WTC11 (cell line): ENCODE data around the gene CTDNEP1. TPM values are rescaled to one million over a fixed set of nuclear protein-coding genes. Genes with fewer than 3 reads are reported as not detected.

Experiments
- HMGA2 ChIP-seq: fragments of 250-450 bp; sonication (Bioruptor Pico); IDR thresholded peaks from 2 replicates; pipeline ENCODE4 v1.4.0; 2021; ENCODE audit warnings: mild to moderate bottlenecking, moderate library complexity
- MXD4 ChIP-seq: fragments of 250-450 bp; sonication (Bioruptor Pico); IDR thresholded peaks from 2 replicates; pipeline ENCODE4 v1.8.0; 2021; ENCODE audit warnings: mild to moderate bottlenecking, moderate library complexity, borderline replicate concordance
- NFATC4 ChIP-seq: fragments of 250-450 bp; sonication (Bioruptor Pico); IDR thresholded peaks from 2 replicates; pipeline ENCODE4 v1.9.0; 2021; ENCODE audit warnings: mild to moderate bottlenecking
- RELA ChIP-seq: sonication (generic); formaldehyde crosslinking; IDR thresholded peaks from 2 replicates; pipeline ENCODE4 v1.8.1; 2022; ENCODE audit warnings: missing genetic modification reagents, mild to moderate bottlenecking, borderline replicate concordance
- SMAD3 ChIP-seq: sonication (generic); formaldehyde crosslinking; IDR thresholded peaks from 2 replicates; pipeline ENCODE4 v1.8.0; 2022; ENCODE audit warnings: missing genetic modification reagents, mild to moderate bottlenecking, borderline replicate concordance
- SMAD4 ChIP-seq: sonication (generic); formaldehyde crosslinking; IDR thresholded peaks from 2 replicates; pipeline ENCODE4 v1.8.0; 2022; ENCODE audit warnings: mild to moderate bottlenecking, missing genetic modification reagents
- SOX15 ChIP-seq: fragments of 250-450 bp; sonication (Bioruptor Pico); IDR thresholded peaks from 2 replicates; pipeline ENCODE4 v1.9.0; 2021; ENCODE audit warnings: mild to moderate bottlenecking
- ZNF138 ChIP-seq: sonication (generic); formaldehyde crosslinking; conservative IDR thresholded peaks from 2 replicates; pipeline ENCODE4 v1.8.1; 2022; ENCODE audit warnings: mild to moderate bottlenecking, moderate library complexity, missing genetic modification reagents
- ZNF219 ChIP-seq: sonication (generic); formaldehyde crosslinking; IDR thresholded peaks from 2 replicates; pipeline ENCODE4 v1.8.0; 2023; ENCODE audit warnings: missing genetic modification reagents, mild to moderate bottlenecking, borderline replicate concordance
- ZNF232 ChIP-seq: sonication (generic); formaldehyde crosslinking; IDR thresholded peaks from 2 replicates; pipeline ENCODE4 v1.8.0; 2022; ENCODE audit warnings: mild to moderate bottlenecking, missing genetic modification reagents
- ZNF263 ChIP-seq: sonication (generic); formaldehyde crosslinking; IDR thresholded peaks from 2 replicates; pipeline ENCODE4 v1.8.1; 2022; ENCODE audit warnings: low read depth, mild to moderate bottlenecking, moderate library complexity, missing genetic modification reagents
- ZNF317 ChIP-seq: sonication (generic); formaldehyde crosslinking; IDR thresholded peaks from 2 replicates; pipeline ENCODE4 v1.8.1; 2023; ENCODE audit warnings: low read depth, mild to moderate bottlenecking, moderate library complexity, missing genetic modification reagents, borderline replicate concordance
- ZNF396 ChIP-seq: fragments of 250-450 bp; sonication (Bioruptor Pico); IDR thresholded peaks from 2 replicates; pipeline ENCODE4 v1.8.0; 2021; ENCODE audit warnings: mild to moderate bottlenecking, moderate library complexity, borderline replicate concordance
- ZNF416 ChIP-seq: fragments of 250-450 bp; sonication (Bioruptor Pico); IDR thresholded peaks from 2 replicates; pipeline ENCODE4 v1.9.0; 2021; ENCODE audit warnings: mild to moderate bottlenecking, inconsistent platforms
- ZNF423 ChIP-seq: fragments of 250-450 bp; sonication (Bioruptor Pico); IDR thresholded peaks from 2 replicates; pipeline ENCODE4 v2.1.2; 2022; ENCODE audit warnings: mild to moderate bottlenecking, moderate library complexity
- total RNA-seq: library from RNA; stranded (reverse); gene quantifications from 3 replicates; pipeline ENCODE4 v1.2.3, GENCODE V29; 2021
- TF ChIP-seq, protein P1 (sequence below): sonication (generic); formaldehyde crosslinking; IDR thresholded peaks from 2 replicates; pipeline ENCODE4 v1.8.1; 2023; ENCODE audit warnings: mild to moderate bottlenecking, missing genetic modification reagents, moderate library complexity
- TF ChIP-seq, protein P2 (sequence below): sonication (generic); formaldehyde crosslinking; IDR thresholded peaks from 2 replicates; pipeline ENCODE4 v1.8.1; 2022; ENCODE audit warnings: low read depth, missing genetic modification reagents, borderline replicate concordance
- TF ChIP-seq, protein P3 (sequence below): sonication (generic); formaldehyde crosslinking; IDR thresholded peaks from 2 replicates; pipeline ENCODE4 v1.8.1; 2023; ENCODE audit warnings: mild to moderate bottlenecking, missing genetic modification reagents
- TF ChIP-seq, protein P4 (sequence below): sonication (generic); formaldehyde crosslinking; IDR thresholded peaks from 2 replicates; pipeline ENCODE4 v1.8.1; 2022; ENCODE audit warnings: mild to moderate bottlenecking, missing genetic modification reagents, moderate library complexity, borderline replicate concordance
- TF ChIP-seq, protein P5 (sequence below): fragments of 250-450 bp; sonication (Bioruptor Pico); conservative IDR thresholded peaks from 2 replicates; pipeline ENCODE4 v1.9.0; 2021; ENCODE audit warnings: mild to moderate bottlenecking
- TF ChIP-seq, protein P6 (sequence below): sonication (generic); formaldehyde crosslinking; IDR thresholded peaks from 2 replicates; pipeline ENCODE4 v1.8.0; 2023; ENCODE audit warnings: missing genetic modification reagents, mild to moderate bottlenecking, borderline replicate concordance
- TF ChIP-seq, protein P7 (sequence below): sonication (generic); formaldehyde crosslinking; IDR thresholded peaks from 2 replicates; pipeline ENCODE4 v1.8.1; 2022; ENCODE audit warnings: low read depth, mild to moderate bottlenecking, moderate library complexity, missing genetic modification reagents, borderline replicate concordance
- TF ChIP-seq, protein P8 (sequence below): sonication (generic); formaldehyde crosslinking; IDR thresholded peaks from 2 replicates; pipeline ENCODE4 v1.8.0; 2023; ENCODE audit warnings: missing genetic modification reagents
- TF ChIP-seq, protein P9 (sequence below): sonication (generic); formaldehyde crosslinking; IDR thresholded peaks from 2 replicates; pipeline ENCODE4 v1.8.1; 2023; ENCODE audit warnings: mild to moderate bottlenecking, missing genetic modification reagents, moderate library complexity

Gene CTDNEP1
- total RNA-seq, 1 experiment from 2014 or later = 127 TPM

DNA sequence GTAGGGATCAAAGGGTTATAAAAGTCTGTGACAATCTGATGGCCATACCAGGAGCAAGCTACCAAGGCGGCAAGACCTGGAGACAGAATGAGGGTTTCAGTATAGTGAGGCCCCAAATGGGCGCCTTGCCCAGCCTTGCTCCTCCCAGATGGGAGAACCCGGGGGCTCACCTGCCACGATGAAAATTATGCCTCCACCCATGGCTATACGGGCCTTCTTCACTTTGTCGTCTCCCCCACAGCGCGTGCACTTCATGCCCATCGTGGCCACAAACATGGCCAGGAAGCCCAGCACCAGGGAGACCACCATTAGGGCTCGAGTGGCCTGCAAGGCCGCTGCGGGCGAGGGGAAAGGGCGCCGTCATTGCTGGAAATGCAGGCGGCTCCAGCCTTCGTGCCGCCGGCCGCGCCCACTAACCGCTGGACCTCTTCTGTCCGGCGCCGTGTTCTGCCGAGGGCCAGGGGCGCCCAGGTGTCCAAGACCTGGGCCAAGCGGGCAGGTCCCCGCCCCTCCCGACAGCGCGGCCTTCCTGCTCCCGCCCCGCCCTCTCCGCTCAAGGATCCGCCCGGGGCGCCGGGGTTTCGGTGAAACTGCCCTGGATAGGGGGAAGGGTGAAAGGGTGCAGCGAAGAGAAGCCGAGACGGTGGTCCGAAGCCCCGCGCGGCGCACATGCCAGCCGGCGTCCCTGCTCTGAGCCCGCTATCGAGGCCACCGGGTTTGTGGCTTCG lies 9.3 kb upstream of the CTDNEP1 start (continued):
- no peak for TF ChIP-seq RELA
- TF ChIP-seq ZNF219 (CRISPR knock-in tag) = no peak
- TF ChIP-seq, protein P1, sequence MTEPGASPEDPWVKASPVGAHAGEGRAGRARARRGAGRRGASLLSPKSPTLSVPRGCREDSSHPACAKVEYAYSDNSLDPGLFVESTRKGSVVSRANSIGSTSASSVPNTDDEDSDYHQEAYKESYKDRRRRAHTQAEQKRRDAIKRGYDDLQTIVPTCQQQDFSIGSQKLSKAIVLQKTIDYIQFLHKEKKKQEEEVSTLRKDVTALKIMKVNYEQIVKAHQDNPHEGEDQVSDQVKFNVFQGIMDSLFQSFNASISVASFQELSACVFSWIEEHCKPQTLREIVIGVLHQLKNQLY (CRISPR knock-in tag) = no peak
- TF ChIP-seq, protein P2, sequence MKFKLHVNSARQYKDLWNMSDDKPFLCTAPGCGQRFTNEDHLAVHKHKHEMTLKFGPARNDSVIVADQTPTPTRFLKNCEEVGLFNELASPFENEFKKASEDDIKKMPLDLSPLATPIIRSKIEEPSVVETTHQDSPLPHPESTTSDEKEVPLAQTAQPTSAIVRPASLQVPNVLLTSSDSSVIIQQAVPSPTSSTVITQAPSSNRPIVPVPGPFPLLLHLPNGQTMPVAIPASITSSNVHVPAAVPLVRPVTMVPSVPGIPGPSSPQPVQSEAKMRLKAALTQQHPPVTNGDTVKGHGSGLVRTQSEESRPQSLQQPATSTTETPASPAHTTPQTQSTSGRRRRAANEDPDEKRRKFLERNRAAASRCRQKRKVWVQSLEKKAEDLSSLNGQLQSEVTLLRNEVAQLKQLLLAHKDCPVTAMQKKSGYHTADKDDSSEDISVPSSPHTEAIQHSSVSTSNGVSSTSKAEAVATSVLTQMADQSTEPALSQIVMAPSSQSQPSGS (CRISPR knock-in tag) = no peak
- no peak for TF ChIP-seq SMAD4 (CRISPR knock-in tag)
- TF ChIP-seq ZNF416 = no peak
- TF ChIP-seq, protein P3, sequence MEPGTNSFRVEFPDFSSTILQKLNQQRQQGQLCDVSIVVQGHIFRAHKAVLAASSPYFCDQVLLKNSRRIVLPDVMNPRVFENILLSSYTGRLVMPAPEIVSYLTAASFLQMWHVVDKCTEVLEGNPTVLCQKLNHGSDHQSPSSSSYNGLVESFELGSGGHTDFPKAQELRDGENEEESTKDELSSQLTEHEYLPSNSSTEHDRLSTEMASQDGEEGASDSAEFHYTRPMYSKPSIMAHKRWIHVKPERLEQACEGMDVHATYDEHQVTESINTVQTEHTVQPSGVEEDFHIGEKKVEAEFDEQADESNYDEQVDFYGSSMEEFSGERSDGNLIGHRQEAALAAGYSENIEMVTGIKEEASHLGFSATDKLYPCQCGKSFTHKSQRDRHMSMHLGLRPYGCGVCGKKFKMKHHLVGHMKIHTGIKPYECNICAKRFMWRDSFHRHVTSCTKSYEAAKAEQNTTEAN = 0 out of 2 replicates have a peak, but pooled peaks have one; percentile 41
- TF ChIP-seq HMGA2 (CRISPR knock-in tag) = no peak
- no peak for TF ChIP-seq ZNF317 (CRISPR knock-in tag)
- TF ChIP-seq ZNF138 (CRISPR knock-in tag) = no peak
- TF ChIP-seq, protein P4, sequence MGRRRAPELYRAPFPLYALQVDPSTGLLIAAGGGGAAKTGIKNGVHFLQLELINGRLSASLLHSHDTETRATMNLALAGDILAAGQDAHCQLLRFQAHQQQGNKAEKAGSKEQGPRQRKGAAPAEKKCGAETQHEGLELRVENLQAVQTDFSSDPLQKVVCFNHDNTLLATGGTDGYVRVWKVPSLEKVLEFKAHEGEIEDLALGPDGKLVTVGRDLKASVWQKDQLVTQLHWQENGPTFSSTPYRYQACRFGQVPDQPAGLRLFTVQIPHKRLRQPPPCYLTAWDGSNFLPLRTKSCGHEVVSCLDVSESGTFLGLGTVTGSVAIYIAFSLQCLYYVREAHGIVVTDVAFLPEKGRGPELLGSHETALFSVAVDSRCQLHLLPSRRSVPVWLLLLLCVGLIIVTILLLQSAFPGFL (CRISPR knock-in tag) = no peak
- TF ChIP-seq ZNF396 (CRISPR knock-in tag) = no peak
- TF ChIP-seq ZNF232 (CRISPR knock-in tag) = no peak; the same call in 1 of the 2 replicates
- TF ChIP-seq, protein P5, sequence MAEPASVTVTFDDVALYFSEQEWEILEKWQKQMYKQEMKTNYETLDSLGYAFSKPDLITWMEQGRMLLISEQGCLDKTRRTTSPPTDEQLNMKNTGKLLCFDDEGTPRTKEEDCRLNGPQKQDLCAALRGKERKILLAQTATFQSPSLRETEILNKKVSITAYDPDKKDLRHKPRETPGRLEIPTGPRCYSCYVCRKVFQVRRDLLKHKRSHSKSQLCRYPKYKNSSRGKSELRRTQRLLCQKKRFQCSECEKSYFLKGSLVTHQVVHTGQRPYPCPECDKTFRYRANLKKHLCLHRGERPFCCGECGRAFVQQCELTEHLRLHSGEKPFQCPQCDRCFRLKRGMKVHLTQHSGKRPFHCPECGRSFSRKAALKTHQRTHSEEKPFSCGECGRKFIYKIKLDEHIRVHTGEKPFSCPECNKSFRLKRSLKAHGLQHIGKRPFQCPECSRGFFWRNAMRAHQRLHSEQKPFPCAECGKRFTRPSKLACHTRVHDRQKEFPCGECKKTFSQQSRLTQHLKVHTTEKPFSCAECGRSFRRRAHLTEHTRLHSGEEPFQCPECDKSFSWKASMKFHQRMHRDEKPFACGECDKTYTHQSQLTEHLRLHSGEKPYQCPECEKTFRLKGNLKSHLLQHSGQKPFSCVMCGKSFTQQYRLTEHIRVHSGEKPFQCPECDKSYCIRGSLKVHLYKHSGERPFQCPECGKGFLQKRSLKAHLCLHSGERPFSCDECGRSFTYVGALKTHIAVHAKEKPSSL (CRISPR knock-in tag) = no peak
- no peak for TF ChIP-seq SOX15
- TF ChIP-seq, protein P6, sequence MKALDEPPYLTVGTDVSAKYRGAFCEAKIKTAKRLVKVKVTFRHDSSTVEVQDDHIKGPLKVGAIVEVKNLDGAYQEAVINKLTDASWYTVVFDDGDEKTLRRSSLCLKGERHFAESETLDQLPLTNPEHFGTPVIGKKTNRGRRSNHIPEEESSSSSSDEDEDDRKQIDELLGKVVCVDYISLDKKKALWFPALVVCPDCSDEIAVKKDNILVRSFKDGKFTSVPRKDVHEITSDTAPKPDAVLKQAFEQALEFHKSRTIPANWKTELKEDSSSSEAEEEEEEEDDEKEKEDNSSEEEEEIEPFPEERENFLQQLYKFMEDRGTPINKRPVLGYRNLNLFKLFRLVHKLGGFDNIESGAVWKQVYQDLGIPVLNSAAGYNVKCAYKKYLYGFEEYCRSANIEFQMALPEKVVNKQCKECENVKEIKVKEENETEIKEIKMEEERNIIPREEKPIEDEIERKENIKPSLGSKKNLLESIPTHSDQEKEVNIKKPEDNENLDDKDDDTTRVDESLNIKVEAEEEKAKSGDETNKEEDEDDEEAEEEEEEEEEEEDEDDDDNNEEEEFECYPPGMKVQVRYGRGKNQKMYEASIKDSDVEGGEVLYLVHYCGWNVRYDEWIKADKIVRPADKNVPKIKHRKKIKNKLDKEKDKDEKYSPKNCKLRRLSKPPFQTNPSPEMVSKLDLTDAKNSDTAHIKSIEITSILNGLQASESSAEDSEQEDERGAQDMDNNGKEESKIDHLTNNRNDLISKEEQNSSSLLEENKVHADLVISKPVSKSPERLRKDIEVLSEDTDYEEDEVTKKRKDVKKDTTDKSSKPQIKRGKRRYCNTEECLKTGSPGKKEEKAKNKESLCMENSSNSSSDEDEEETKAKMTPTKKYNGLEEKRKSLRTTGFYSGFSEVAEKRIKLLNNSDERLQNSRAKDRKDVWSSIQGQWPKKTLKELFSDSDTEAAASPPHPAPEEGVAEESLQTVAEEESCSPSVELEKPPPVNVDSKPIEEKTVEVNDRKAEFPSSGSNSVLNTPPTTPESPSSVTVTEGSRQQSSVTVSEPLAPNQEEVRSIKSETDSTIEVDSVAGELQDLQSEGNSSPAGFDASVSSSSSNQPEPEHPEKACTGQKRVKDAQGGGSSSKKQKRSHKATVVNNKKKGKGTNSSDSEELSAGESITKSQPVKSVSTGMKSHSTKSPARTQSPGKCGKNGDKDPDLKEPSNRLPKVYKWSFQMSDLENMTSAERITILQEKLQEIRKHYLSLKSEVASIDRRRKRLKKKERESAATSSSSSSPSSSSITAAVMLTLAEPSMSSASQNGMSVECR (CRISPR knock-in tag) = no peak; the same call in none of the 2 replicates
- TF ChIP-seq, protein P7, sequence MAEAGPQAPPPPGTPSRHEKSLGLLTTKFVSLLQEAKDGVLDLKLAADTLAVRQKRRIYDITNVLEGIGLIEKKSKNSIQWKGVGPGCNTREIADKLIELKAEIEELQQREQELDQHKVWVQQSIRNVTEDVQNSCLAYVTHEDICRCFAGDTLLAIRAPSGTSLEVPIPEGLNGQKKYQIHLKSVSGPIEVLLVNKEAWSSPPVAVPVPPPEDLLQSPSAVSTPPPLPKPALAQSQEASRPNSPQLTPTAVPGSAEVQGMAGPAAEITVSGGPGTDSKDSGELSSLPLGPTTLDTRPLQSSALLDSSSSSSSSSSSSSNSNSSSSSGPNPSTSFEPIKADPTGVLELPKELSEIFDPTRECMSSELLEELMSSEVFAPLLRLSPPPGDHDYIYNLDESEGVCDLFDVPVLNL (CRISPR knock-in tag) = no peak
- TF ChIP-seq SMAD3 (CRISPR knock-in tag) = 0 out of 2 replicates have a peak, but pooled peaks have one; percentile 46
- TF ChIP-seq, protein P8, sequence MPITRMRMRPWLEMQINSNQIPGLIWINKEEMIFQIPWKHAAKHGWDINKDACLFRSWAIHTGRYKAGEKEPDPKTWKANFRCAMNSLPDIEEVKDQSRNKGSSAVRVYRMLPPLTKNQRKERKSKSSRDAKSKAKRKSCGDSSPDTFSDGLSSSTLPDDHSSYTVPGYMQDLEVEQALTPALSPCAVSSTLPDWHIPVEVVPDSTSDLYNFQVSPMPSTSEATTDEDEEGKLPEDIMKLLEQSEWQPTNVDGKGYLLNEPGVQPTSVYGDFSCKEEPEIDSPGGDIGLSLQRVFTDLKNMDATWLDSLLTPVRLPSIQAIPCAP = no peak
- no peak for TF ChIP-seq NFATC4
- no peak for TF ChIP-seq ZNF263 (CRISPR knock-in tag)
- TF ChIP-seq, protein P9, sequence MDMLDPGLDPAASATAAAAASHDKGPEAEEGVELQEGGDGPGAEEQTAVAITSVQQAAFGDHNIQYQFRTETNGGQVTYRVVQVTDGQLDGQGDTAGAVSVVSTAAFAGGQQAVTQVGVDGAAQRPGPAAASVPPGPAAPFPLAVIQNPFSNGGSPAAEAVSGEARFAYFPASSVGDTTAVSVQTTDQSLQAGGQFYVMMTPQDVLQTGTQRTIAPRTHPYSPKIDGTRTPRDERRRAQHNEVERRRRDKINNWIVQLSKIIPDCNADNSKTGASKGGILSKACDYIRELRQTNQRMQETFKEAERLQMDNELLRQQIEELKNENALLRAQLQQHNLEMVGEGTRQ (CRISPR knock-in tag) = 0 out of 2 replicates have a peak, but pooled peaks have one; percentile 6
- TF ChIP-seq MXD4 (CRISPR knock-in tag) = no peak
- no peak for TF ChIP-seq ZNF423
